Bronchial epithelial cell (primary cell): Measurements from ENCODE around the gene TMEM45A. TPM values are rescaled to one million over a fixed set of nuclear protein-coding genes. Genes with fewer than 3 reads are reported as not detected.

Experiments used
- DNase-seq: peaks from one replicate; pipeline ENCODE4 v3.0.0-alpha.2; 2010; ENCODE audit warnings: low read depth
- FAIRE-seq: peaks from 2 replicates; lab custom pipeline; 2011; peaks lifted over from hg19 to GRCh38; lab: Jason Lieb, UNC
- H3K27me3 ChIP-seq: 2 replicates; pipeline ENCODE4 v1.5.1; 2011; ENCODE audit warnings: low read length; ENCODE audit not compliant: control insufficient read depth, insufficient read depth
- H3K36me3 ChIP-seq: 2 replicates; pipeline ENCODE4 v1.5.1; 2011; ENCODE audit warnings: low read length; ENCODE audit not compliant: control insufficient read depth, insufficient read depth
- H3K4me3 ChIP-seq: 2 replicates; pipeline ENCODE4 v1.5.1; 2011; ENCODE audit warnings: mild to moderate bottlenecking, low read depth, low read length, control low read depth
- total RNA-seq: library from RNA; depleted of rRNA; stranded (reverse); fragments of >200 nt; gene quantifications from 2 replicates; pipeline ENCODE4 v1.2.1, GENCODE V29; 2014
- TF ChIP-seq, protein P1 (sequence below): IDR thresholded peaks from 2 replicates; pipeline ENCODE4 v1.5.1; 2011; ENCODE audit warnings: mild to moderate bottlenecking, moderate library complexity, low read length, control low read depth, inconsistent platforms; ENCODE audit not compliant: insufficient read depth, severe bottlenecking

Gene TMEM45A
- total RNA-seq, 1 donor from 2014 or later = 6.8 TPM

DNA sequence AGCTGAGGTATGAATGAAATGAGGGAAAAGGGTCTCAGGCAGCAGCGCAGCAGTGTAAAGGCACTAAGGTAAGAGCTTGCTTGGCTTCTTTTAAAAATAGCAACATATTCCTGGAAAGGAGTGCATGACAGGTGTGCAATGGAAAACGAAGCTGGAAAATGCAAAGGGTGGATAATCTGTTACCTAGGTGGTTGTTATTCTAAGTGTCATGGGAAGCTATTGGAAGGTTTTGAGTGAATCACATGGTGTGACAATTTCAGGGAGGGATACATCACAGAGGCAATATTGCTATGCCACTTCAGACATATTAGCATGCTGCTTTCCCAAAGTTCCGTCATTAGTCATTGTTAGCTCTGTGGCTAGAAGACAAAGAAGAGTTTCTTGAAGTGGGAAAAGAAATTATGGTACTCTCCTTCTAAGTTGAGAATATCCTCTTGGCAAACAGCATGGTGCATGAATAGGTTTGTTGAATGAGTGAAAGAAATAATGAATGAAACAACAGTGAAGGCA lies 28.7 kb upstream of the TMEM45A start:
- Histone ChIP-seq H3K36me3 (no peaks in the 10 kb centered on the region), H3K4me3 (no peak overlapping the region), H3K27me3 (no peaks in the 10 kb centered on the region)
- TF ChIP-seq, protein P1, sequence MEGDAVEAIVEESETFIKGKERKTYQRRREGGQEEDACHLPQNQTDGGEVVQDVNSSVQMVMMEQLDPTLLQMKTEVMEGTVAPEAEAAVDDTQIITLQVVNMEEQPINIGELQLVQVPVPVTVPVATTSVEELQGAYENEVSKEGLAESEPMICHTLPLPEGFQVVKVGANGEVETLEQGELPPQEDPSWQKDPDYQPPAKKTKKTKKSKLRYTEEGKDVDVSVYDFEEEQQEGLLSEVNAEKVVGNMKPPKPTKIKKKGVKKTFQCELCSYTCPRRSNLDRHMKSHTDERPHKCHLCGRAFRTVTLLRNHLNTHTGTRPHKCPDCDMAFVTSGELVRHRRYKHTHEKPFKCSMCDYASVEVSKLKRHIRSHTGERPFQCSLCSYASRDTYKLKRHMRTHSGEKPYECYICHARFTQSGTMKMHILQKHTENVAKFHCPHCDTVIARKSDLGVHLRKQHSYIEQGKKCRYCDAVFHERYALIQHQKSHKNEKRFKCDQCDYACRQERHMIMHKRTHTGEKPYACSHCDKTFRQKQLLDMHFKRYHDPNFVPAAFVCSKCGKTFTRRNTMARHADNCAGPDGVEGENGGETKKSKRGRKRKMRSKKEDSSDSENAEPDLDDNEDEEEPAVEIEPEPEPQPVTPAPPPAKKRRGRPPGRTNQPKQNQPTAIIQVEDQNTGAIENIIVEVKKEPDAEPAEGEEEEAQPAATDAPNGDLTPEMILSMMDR = no peak
- FAIRE-seq (no peak), DNase-seq (peak; percentile 53)

DNA sequence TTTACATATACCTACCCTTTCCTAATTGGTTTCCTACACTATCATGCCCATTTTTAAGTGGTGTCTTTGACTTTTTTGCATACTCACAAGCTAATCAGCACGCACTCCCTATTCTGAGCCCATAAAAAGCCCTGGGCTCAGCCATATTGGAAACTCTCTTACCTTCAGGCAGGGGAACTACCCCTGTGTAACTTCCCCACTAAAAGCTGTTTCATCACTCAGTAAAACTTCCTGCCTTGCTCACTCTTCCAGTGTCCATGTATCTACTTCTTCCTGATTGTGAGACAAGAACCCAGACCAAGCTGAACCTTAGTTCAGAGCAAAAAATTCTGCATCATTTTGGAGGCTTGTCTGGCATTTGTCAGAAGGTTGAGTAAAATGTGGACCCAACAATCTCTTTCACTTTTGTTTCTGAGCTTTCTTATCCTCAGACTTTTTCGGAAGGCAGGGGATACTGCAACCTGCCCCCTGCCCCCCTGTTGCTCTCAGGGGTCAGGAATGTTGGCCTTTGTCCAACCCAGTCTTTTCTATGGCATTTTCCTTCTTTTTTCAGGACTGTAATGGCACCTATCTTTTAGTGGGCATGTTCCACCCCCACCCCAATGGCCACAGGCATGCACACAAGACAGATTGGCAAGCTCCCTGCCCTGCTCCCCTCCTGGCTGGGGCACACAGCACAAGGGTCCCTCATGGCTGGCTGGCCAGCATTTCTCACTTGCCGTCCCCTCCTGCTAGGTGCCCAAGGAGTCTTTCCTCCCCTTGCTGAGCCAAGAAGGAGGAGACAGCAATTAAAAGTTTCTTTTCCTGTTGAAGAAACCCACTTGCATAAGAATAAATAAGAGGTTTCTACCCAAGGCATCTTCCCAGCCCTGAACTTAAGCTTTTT lies 26.3 kb upstream of the TMEM45A start:
- H3K4me3 ChIP-seq = no peak overlapping the region
- no peaks in the 10 kb centered on the region for H3K36me3 ChIP-seq
- FAIRE-seq (no peak), DNase-seq (peak; percentile 12)
- H3K27me3 ChIP-seq = no peaks in the 10 kb centered on the region
- TF ChIP-seq, protein P1 = no peak

DNA sequence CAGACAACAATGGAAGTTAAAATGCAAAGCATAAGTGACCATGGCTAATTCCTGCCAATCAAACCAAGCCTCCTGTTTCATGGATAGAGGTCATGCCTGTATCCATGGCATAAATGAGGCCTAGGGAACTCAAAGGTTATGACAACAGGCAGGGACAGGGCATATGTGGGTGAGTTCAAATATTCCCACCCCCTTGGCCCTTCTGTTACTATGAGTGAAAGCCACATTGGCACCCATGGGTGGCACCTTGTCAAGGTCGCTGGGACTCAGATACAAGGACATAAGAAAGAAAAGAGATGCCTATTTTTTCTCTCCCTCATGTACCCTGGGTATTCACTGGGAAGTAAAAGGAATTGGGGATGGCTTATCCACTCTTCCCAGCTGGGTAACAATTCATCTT lies 25.3 kb upstream of the TMEM45A start:
- no peaks in the 10 kb centered on the region for H3K27me3 ChIP-seq
- TF ChIP-seq, protein P1 = no peak
- FAIRE-seq (peak; percentile 18), DNase-seq (no peak)
- H3K4me3 ChIP-seq = no peak overlapping the region
- H3K36me3 ChIP-seq = no peaks in the 10 kb centered on the region

DNA sequence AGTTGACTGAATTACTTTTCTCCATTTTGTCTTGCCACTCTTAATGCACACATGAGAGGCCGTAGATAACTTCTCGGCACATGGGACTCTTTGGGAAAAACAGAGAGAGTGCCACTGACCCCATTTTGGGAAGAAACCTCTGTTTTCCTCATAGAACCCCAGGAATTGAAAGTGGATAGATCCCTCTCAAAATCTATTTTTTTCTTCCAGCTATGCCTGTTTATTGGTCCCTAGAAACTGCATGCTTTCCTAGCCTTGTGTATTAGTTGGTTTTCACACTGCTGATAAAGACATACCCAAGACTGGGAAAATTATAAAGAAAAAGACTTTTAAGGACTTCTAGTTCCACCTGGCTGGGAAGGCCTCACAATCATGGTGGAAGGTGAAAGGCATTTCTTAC lies 23.7 kb upstream of the TMEM45A start:
- Histone ChIP-seq H3K27me3 (no peaks in the 10 kb centered on the region), H3K36me3 (no peaks in the 10 kb centered on the region), H3K4me3 (no peak overlapping the region)
- no peak for FAIRE-seq
- no peak for DNase-seq
- TF ChIP-seq, protein P1 = no peak

DNA sequence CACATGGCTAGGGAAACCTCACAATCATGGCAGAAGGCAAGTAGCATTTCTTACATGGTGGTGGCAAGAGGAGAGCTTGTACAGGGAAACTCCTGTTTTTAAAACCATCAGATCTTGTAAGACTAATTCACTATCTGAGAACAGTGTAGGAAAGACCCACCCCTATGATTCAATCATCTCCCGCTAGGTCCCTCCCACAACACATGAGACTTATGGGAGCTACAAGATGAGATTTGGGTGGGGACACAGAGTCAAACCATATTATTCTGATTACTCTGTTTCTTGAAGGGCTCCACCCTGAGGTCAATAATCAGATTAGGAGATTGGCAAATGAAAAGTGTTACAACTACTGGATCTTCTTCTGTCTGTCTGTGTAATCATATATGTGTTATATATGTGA lies 21.5 kb upstream of the TMEM45A start:
- DNase-seq (no peak), FAIRE-seq (no peak)
- H3K36me3 ChIP-seq = no peaks in the 10 kb centered on the region
- no peak overlapping the region for H3K4me3 ChIP-seq
- TF ChIP-seq, protein P1 = no peak
- H3K27me3 ChIP-seq = no peaks in the 10 kb centered on the region
